Astrocyte of the cerebellum (primary cell): Measurements from ENCODE around the gene TMPRSS4.

Experiments used
- DNase-seq: peaks from one replicate; pipeline ENCODE4 v3.0.0-alpha.2; 2011; ENCODE audit warnings: low read depth
- H3K4me3 ChIP-seq: 2 replicates; pipeline ENCODE4 v1.5.1; 2011; ENCODE audit warnings: mild to moderate bottlenecking, low read depth, low read length, moderate library complexity
- in situ Hi-C: cut with HindIII; loops from 2 replicates; pipeline ENCODE4 v1.10.0; 2017; ENCODE audit warnings: low sequenced_read_pairs
- TF ChIP-seq, protein P1 (sequence below): IDR thresholded peaks from 2 replicates; pipeline ENCODE4 v1.5.1; 2012; ENCODE audit warnings: low read length, low read depth, moderate library complexity, mild to moderate bottlenecking; ENCODE audit errors: missing control alignments

TMPRSS4 gene

DNA sequence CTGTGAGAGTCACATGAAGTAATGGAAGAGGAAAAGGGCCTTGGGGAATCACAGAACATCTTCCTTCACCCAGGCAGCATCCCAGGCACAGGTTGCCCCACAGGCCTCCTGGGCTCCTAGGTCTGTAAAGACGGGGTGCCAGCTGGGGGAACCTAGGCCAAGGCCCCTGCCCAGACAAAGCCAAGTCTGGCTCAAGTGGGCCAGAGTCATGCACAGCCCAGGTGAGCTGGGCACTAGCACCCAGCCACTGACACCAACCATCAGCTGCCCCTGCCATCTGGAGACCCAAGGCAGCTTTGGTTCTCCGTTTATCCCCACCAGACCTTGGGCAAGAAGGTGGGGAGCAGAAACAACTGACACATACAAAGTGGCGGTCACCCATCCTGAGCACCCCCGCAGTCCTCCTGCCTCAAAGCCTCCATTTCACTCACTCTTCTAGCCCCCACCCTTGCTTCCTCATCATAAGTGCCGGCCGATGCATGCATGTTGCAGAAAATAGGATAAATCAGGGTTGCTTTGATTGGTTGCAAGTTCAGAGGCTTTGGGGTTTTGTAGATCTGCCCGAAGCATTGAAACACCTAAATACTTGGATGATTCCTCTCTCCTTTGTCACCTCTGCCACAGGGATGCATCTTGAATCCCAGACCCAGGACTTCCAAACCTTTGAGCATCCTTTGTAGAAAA, 26.5 kb upstream of the TMPRSS4 start:
- TF ChIP-seq, protein P1, sequence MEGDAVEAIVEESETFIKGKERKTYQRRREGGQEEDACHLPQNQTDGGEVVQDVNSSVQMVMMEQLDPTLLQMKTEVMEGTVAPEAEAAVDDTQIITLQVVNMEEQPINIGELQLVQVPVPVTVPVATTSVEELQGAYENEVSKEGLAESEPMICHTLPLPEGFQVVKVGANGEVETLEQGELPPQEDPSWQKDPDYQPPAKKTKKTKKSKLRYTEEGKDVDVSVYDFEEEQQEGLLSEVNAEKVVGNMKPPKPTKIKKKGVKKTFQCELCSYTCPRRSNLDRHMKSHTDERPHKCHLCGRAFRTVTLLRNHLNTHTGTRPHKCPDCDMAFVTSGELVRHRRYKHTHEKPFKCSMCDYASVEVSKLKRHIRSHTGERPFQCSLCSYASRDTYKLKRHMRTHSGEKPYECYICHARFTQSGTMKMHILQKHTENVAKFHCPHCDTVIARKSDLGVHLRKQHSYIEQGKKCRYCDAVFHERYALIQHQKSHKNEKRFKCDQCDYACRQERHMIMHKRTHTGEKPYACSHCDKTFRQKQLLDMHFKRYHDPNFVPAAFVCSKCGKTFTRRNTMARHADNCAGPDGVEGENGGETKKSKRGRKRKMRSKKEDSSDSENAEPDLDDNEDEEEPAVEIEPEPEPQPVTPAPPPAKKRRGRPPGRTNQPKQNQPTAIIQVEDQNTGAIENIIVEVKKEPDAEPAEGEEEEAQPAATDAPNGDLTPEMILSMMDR, result no peak
- H3K4me3 ChIP-seq, result no peak overlapping the region
- DNase-seq, result no peak
- in situ Hi-C loops, result no loop called here

DNA sequence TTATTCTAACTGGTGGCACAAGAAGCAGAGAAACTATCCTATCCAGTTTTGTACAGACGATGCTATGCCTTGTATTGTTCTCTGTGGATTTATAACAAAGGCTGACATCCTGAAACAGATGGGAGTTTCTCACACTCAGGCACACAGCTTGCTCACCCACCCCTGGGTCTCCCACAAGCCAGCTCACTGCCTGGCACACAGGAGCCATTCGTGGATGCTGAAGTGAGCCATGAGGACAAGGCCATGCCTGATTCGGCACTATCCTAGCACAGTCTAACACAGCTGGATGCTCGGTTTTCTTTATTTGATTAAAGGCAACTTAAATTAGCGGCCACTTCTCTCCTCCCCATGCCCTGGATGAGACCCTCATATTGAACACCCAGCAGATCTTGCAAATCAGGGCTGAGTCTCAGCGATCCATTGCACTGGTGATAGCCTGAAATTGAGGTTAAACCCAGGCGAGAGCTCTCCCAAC, 25.7 kb upstream of the TMPRSS4 start:
- no peak overlapping the region for H3K4me3 ChIP-seq
- in situ Hi-C loops, result no loop called here
- DNase-seq, result no peak
- TF ChIP-seq, protein P1, result no peak

DNA sequence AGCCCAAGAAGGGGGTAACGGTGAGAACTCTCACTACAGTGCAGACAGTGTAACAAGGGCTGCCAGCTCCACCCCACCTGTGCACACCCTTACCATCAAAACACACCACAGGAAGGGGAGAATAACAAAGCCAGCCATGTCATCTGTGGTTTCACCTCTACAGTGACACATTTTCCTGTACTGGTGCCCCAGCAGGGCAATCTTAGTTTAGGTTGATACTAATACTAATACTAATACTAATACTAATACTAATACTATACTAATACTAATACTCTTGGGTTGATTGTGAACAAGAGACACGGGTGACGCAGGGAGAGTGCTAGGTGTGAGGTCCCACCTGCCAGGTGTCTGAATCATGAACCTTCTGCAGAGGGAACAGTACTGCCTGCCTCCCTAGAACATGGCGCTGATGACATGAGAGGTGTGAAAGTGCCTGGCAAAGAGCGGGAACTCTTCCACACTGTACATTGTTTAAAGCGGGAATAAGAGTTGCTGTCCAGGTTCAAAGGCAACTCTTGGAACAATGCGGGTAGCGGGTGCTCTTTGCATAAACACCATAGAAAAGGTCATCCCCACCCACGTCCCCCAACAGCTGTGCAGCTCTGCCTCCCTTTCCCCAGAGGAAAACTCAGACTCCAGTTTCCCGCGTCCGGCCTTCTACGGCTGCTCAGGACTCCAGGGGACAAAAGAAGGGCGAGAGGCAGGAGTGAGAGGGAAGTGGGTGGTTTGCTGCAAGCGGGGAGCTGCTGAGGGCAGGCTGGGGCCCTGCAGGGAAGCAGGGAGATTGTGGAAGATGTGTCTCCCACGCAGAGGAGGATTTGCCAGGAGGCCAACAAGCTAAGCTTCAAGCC, 25.0 kb upstream of the TMPRSS4 start:
- TF ChIP-seq, protein P1, result no peak
- no peak for DNase-seq
- no peak overlapping the region for H3K4me3 ChIP-seq
- in situ Hi-C loops, result no loop called here

DNA sequence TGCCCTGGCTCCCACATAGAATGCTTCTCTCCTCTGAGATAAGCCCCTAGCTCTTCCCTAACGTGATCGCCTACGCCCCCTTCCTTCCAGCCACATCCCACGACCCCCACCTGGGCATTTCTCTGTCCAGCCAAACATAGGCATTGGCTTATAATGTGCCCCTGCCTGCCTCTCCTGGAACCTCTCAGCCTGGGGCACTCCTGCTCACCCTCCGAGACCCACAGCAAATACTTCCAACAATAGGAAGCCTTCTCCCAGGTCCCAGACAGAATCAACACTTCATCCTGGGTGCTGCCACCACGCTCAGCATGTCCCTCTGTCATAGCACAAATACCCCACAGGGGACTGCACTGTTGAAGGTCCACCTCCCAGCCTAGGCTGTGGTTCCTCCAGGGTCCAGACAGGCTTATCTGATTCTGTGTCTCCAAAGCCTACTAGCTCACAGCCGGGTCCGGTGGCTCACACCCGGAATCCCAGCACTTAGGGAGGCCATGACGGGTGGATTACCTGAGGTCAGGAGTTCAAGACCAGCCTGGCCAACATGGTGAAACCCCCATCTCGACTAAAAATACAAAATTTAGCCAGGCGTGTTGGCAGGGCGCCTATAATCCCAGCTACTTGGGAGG, 24.2 kb upstream of the TMPRSS4 start:
- DNase-seq, result no peak
- TF ChIP-seq, protein P1, result no peak
- in situ Hi-C loops, result no loop called here
- H3K4me3 ChIP-seq, result no peak overlapping the region

DNA sequence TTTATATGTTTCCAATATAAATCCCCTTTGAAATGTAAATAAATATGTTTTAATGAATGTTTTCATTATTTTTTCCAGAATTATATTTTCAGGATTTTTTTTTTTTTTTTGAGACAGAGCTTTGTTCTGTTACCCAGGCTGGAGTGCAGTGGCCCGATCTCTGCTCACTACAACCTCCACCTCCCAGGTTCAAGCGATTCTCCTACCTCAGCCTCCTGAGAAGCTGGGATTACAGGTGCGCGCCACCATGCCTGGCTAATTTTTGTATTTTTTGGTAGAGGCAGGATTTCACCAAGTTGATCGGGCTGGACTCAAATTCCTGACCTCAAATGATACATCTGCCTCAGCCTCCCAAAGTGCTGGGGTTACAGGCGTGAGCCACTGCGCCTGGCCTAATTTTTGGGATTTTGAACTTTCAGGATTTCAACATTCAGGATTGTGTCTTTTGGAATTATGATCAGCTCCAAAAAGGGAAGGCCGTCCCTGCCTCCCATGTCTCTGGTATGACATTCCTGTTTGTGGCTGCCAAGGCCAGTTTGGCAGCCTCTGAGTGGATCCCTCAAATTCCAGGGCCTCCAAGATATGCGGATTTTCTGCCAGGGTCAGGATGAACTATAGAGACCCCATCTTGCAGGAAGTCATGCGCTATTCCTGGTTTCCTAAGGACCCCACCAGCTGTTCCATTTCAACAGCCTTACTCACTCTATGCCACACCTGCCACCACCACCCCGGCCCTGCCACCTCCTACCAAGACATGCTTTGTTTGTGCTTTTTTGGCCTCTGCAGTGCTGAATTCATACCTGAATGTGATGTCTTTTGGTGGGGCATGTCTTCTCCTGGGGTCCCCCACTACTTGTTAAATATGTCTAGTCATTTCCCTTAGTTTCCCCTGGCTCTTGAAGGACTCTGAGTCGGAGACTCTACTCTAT, 21.9 kb upstream of the TMPRSS4 start:
- H3K4me3 ChIP-seq, result no peak overlapping the region
- TF ChIP-seq, protein P1, result no peak
- in situ Hi-C loops, result no loop called here
- DNase-seq, result no peak
